Erythroblast (primary cell): Measurements from ENCODE around the gene ARAP3.

Experiments used
- GATA1 ChIP-seq: IDR thresholded peaks from 2 replicates; pipeline ENCODE4 v1.6.1; 2011; ENCODE audit warnings: low read depth, mild to moderate bottlenecking, control low read depth, low read length, moderate library complexity
- POLR2A ChIP-seq: IDR thresholded peaks from 2 replicates; pipeline ENCODE4 v1.6.1; 2011; ENCODE audit warnings: mild to moderate bottlenecking, low read length

DNA sequence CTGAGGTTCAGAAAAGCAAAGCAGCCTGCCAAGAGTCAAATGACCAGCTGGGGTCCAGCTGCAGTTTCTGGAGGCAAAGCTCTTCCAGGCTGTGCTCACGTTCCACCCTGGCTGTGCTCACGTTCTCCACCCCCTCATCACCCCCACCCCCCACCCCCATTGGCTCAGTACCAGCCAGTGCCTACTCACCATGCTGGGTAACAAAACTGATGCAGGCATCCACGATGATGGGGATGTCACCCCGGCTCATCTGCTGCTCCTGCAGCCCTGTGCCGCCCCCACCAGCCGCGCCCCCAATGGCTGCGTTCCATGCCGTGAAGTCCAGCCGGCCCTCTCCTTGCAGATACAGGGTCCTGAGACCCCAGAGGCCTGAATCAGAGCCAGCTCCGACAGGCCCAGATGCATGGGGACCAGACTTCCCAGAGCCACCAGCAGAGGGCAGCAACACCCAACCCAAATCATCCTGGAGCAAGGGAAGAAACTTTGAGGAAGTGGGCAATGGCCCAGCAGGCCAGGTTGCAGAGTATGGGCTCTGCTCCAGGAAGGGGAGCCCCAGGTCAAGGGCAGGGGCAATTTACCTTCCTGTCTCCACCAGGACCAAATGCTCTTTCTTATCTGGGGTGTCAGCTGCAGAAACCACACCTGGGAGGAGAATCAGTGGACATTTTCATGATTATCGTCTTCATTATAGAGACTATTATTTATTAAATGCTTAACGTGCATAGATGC, 17.1 kb downstream of the ARAP3 start:
- TF ChIP-seq GATA1 (no peak), POLR2A (no peak)
